ENCODE data around the gene NOB1. TPM values are rescaled to one million over a fixed set of nuclear protein-coding genes. Genes with fewer than 3 reads are reported as not detected.

Gene NOB1
- total RNA-seq, 1 experiment from 2014 or later, result 172 TPM

DNA sequence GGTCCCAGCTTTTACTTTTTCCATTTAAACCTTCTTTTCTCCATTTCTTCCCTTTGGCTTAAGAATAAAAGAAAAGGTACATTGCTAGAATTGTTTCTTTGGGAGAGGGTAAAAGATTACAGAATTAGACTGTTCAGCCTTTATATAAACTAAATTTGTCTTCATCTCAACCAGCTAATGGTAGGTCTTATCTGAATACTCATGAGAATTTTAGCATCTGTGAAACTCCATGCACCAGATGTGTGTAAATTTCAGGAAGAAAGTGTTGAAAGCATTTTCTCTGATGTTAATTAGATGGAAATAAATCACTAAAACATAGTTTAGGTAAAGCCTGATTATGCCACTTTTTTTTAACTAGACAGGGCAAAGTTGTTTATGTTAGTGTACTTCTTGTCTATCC, 53.3 kb downstream of the NOB1 start:
- Histone ChIP-seq H3K9me3 (ENCODE audit: control insufficient read depth in 1 of 2, insufficient read depth in 1 of 2, low read depth in 1 of 2, low read length in 2 of 2) (no peaks in the 10 kb centered on the region), H3K79me2 (ENCODE audit: insufficient read depth, low read length) (peaks cover 75% of the 10 kb centered on the region), H3K27ac (ENCODE audit: low read depth, low read length) (no peak overlapping the region), H3K4me1 (ENCODE audit: control insufficient read depth in 1 of 2, insufficient read depth in 2 of 2, low read length in 2 of 2) (peaks cover 5 to 6% of the 10 kb centered on the region in 2 experiments; a peak in 3 of 4 replicates), H3K9ac (ENCODE audit: low read length) (no peak overlapping the region), H2AFZ (ENCODE audit: low read depth, low read length, poor library complexity, severe bottlenecking) (no peak overlapping the region), H3K9me2 (ENCODE audit: insufficient read depth) (no peaks in the 10 kb centered on the region), H3K4me3 (replicated peaks in 1 of 2; ENCODE audit: low read depth in 1 of 2, low read length in 2 of 2) (no peak overlapping the region), H3K36me3 (ENCODE audit: control insufficient read depth in 1 of 2, insufficient read depth in 2 of 2, low read length in 2 of 2) (peaks cover 29 to 38% of the 10 kb centered on the region in 2 experiments), H4K20me1 (ENCODE audit: insufficient read depth) (0 out of 2 replicates have a peak, but pooled peaks cover 8% of the 10 kb centered on the region), H3K4me2 (ENCODE audit: low read length) (no peak overlapping the region), H3K27me3 (ENCODE audit: insufficient read depth, low read length) (no peaks in the 10 kb centered on the region)
- CTCF ChIA-PET, result no interaction called here
- no peak for ATAC-seq
- TF ChIP-seq ELF1 (IDR thresholded peaks at IDR 0.05; ENCODE audit: borderline replicate concordance, low read depth) (no peak), TCF7L2 (IDR thresholded peaks at IDR 0.05; ENCODE audit: borderline replicate concordance, extremely low read depth, insufficient read depth, insufficient read length) (no peak), SP1 (IDR thresholded peaks at IDR 0.05; ENCODE audit: low read depth) (no peak), EZH2 (IDR thresholded peaks at IDR 0.05) (no peak), JUND (IDR thresholded peaks at IDR 0.05) (no peak), ZFX (IDR thresholded peaks at IDR 0.05) (no peak), ZNF274 (IDR thresholded peaks at IDR 0.05; ENCODE audit: low read depth, low read length) (no peak), SRF (IDR thresholded peaks at IDR 0.05; ENCODE audit: low read depth) (no peak), YY1 (IDR thresholded peaks at IDR 0.05; ENCODE audit: extremely low read depth, insufficient replicate concordance, low read depth, low read length) (no peak), CBX3 (IDR thresholded peaks at IDR 0.05; ENCODE audit: low read depth) (no peak), POLR2AphosphoS5 (IDR thresholded peaks at IDR 0.05; ENCODE audit: low read depth, low read length) (no peak)
- TF ChIP-seq, protein P1, sequence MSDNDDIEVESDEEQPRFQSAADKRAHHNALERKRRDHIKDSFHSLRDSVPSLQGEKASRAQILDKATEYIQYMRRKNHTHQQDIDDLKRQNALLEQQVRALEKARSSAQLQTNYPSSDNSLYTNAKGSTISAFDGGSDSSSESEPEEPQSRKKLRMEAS (IDR thresholded peaks at IDR 0.05), result no peak
- TF ChIP-seq, protein P2, sequence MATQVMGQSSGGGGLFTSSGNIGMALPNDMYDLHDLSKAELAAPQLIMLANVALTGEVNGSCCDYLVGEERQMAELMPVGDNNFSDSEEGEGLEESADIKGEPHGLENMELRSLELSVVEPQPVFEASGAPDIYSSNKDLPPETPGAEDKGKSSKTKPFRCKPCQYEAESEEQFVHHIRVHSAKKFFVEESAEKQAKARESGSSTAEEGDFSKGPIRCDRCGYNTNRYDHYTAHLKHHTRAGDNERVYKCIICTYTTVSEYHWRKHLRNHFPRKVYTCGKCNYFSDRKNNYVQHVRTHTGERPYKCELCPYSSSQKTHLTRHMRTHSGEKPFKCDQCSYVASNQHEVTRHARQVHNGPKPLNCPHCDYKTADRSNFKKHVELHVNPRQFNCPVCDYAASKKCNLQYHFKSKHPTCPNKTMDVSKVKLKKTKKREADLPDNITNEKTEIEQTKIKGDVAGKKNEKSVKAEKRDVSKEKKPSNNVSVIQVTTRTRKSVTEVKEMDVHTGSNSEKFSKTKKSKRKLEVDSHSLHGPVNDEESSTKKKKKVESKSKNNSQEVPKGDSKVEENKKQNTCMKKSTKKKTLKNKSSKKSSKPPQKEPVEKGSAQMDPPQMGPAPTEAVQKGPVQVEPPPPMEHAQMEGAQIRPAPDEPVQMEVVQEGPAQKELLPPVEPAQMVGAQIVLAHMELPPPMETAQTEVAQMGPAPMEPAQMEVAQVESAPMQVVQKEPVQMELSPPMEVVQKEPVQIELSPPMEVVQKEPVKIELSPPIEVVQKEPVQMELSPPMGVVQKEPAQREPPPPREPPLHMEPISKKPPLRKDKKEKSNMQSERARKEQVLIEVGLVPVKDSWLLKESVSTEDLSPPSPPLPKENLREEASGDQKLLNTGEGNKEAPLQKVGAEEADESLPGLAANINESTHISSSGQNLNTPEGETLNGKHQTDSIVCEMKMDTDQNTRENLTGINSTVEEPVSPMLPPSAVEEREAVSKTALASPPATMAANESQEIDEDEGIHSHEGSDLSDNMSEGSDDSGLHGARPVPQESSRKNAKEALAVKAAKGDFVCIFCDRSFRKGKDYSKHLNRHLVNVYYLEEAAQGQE (IDR thresholded peaks at IDR 0.05; ENCODE audit: low read depth), result no peak
- TF ChIP-seq, protein P3, sequence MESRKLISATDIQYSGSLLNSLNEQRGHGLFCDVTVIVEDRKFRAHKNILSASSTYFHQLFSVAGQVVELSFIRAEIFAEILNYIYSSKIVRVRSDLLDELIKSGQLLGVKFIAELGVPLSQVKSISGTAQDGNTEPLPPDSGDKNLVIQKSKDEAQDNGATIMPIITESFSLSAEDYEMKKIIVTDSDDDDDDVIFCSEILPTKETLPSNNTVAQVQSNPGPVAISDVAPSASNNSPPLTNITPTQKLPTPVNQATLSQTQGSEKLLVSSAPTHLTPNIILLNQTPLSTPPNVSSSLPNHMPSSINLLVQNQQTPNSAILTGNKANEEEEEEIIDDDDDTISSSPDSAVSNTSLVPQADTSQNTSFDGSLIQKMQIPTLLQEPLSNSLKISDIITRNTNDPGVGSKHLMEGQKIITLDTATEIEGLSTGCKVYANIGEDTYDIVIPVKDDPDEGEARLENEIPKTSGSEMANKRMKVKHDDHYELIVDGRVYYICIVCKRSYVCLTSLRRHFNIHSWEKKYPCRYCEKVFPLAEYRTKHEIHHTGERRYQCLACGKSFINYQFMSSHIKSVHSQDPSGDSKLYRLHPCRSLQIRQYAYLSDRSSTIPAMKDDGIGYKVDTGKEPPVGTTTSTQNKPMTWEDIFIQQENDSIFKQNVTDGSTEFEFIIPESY (IDR thresholded peaks at IDR 0.05; ENCODE audit: extremely low read depth, insufficient replicate concordance, low read length), result no peak
- TF ChIP-seq, protein P4, sequence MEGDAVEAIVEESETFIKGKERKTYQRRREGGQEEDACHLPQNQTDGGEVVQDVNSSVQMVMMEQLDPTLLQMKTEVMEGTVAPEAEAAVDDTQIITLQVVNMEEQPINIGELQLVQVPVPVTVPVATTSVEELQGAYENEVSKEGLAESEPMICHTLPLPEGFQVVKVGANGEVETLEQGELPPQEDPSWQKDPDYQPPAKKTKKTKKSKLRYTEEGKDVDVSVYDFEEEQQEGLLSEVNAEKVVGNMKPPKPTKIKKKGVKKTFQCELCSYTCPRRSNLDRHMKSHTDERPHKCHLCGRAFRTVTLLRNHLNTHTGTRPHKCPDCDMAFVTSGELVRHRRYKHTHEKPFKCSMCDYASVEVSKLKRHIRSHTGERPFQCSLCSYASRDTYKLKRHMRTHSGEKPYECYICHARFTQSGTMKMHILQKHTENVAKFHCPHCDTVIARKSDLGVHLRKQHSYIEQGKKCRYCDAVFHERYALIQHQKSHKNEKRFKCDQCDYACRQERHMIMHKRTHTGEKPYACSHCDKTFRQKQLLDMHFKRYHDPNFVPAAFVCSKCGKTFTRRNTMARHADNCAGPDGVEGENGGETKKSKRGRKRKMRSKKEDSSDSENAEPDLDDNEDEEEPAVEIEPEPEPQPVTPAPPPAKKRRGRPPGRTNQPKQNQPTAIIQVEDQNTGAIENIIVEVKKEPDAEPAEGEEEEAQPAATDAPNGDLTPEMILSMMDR (IDR thresholded peaks at IDR 0.05 in 2 of 3, conservative IDR thresholded peaks at IDR 0.05 in 1 of 3; ENCODE audit: borderline replicate concordance in 1 of 3, insufficient read depth in 1 of 3, low read depth in 2 of 3, low read length in 2 of 3), result no peak
- TF ChIP-seq, protein P5, sequence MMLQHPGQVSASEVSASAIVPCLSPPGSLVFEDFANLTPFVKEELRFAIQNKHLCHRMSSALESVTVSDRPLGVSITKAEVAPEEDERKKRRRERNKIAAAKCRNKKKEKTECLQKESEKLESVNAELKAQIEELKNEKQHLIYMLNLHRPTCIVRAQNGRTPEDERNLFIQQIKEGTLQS (IDR thresholded peaks at IDR 0.05), result no peak
- RAD21 ChIA-PET (ENCODE audit: low non-redundant PET in 1 of 2, low total read pairs in 2 of 2, uncharacterized antibody in 2 of 2, unreplicated experiment in 2 of 2), result no interaction called here
- intact Hi-C loops (cut with micrococcal nuclease), result no loop called here
- BruUV-seq (replicated peaks), result no TSS peak
- no peak for DNase-seq (ENCODE audit: low read depth, low spot score)
- POLR2A ChIA-PET, result no interaction called here
